Endothelial cell of umbilical vein (primary cell): ENCODE measurements around the gene CKAP5.

ENCODE experiments used
- CTCF ChIP-seq, 2 donors: IDR thresholded peaks; 1 replicate in 1 of 2; 2 replicates in 1 of 2; pipeline ENCODE4 v1.5.1; 2011; ENCODE audit warnings: low read length in 2 of 2, mild to moderate bottlenecking in 2 of 2, moderate library complexity in 2 of 2, control low read depth in 1 of 2, inconsistent platforms in 1 of 2, low read depth in 1 of 2; ENCODE audit not compliant: insufficient read depth in 1 of 2; ENCODE audit errors: extremely low read depth in 1 of 2
- EZH2 ChIP-seq: IDR thresholded peaks from 2 replicates; pipeline ENCODE4 v1.6.1; 2012; ENCODE audit warnings: borderline replicate concordance, low read depth, mild to moderate bottlenecking, moderate library complexity, low read length, inconsistent platforms; ENCODE audit not compliant: severe bottlenecking
- POLR2A ChIP-seq: IDR thresholded peaks from 2 replicates; pipeline ENCODE4 v1.6.1; 2012; ENCODE audit warnings: low read depth, mild to moderate bottlenecking, control low read depth, low read length
- POLR2AphosphoS5 ChIP-seq: IDR thresholded peaks from 2 replicates; pipeline ENCODE4 v1.6.1; 2012; ENCODE audit warnings: low read depth, mild to moderate bottlenecking, control low read depth, low read length, moderate library complexity; ENCODE audit not compliant: insufficient read depth
- TF ChIP-seq, protein P1 (sequence below): IDR thresholded peaks from 2 replicates; pipeline ENCODE4 v1.6.1; 2011; ENCODE audit not compliant: insufficient read depth, insufficient read length

DNA sequence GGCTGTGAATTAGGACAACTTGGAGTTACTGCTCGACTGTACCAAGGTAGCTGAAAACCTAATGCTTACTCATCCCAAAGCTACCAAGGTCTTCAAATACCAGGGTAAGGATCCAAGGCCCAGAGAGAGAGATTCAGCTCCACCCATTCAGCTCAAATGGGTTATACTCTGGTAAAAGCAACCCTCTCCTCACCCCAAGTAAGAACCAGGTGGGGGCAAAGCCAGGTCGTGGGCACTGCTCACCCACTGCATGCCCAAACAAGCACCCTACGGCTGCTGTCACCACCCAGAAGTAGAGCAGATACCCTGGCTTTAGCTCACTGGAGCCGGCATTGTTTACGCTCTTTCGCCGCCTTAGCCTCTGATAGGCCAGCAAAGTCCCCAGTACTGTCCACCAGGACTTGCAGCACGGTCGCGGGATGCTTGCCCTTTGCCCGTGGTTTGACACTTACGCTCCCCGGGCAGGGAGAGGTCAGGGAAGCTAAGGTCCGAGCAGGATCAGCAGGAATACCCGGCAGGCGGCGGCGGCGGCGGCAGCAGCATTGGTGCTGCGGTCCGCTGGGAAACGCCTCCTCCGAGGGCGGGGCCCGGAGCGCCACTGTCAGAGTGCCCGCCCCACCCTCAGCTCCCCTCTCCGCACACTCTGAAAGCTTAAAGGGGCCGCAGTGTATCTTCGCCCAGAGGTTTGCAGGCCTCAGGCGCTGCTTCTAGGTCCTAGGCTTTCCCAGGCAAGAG lies 19.6 kb downstream of the CKAP5 start:
- no peak for TF ChIP-seq CTCF (IDR thresholded peaks at IDR 0.05; ENCODE audit: extremely low read depth in 1 of 2, insufficient read depth in 1 of 2, low read depth in 1 of 2, low read length in 2 of 2)
- no peak for TF ChIP-seq POLR2AphosphoS5
- no peak for TF ChIP-seq POLR2A
- TF ChIP-seq, protein P1, sequence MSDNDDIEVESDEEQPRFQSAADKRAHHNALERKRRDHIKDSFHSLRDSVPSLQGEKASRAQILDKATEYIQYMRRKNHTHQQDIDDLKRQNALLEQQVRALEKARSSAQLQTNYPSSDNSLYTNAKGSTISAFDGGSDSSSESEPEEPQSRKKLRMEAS: no peak
- no peak for TF ChIP-seq EZH2
